HL-60/S4 treated with phorbol 12-myristate 13-acetate at 8.2 ng/mL for 4 days and 3 days (cell line): Measurements from ENCODE around the gene OSTM1.
"Not testable (repeated sequence)": the region's sequence is repeated elsewhere in the genome, so short reads cannot be mapped to it uniquely, and the experiment has no call there.

ENCODE experiments used
- in situ Hi-C: fragments of 300-500 bp; cut with MboI; formaldehyde crosslinking; loops from 2 replicates; pipeline ENCODE4 v1.15.0; 2022; ENCODE audit warnings: low sequenced_read_pairs

The OSTM1 gene

DNA sequence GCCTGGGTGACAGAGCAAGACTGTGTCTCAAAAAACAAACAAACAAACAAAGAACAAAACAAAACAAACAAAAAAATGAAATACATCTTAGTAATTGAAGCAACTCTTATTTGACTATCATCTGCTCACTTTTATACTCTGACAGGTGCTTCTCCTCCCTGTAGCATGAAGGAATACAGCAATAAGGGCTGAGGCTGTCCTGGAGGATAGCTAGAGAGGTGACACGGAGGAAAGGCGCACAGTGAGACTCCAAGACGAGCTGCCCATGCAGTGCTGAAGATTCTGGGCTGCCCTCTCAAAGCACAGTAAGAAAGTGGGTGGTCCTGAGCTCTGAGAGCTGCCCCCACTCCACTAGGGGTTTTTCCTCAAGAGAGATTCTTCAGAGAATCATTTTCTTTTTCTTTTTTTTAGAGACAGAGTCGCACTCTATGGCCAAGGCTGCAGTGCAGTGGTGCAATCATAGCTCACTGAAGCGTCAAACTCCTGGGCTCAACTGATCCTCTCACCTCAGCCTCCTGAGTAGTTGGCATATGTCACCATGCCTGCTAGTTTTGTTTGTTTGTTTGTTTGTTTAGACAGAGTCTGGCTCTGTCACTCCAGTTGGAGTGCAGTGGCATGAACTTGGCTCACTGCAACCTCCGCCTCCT, 50.0 kb downstream of the OSTM1 start:
- in situ Hi-C loops, result no loop called here

DNA sequence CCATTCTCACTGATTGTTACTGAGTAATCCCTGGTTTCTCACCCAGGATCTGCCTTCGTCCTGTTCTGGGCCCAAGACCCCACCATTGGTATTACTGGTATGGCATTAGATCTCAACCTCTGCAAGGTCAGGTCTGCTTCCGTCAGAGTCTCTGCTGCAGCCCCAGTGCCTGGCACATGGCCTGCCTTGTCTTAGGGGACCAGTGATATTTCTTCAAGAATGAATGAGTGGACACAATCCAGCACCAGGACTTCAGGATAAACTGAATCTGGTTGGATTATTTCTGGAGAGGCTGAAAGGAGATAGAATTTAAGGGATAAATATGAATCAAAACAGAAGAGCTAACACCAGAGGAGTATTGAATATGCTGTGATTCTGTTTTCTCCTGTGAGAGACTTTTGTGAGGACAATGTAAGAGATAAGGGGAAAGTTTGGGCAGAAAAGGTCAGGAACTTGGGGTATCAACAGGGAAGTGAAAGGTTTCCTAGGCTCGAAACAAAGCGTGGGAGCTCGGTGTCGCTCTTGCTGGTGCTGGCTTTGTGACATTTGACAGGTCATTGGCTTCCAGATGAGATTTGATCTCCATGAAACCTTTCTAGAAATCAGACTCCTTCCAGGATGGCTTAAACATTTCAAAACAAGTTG, 53.9 kb downstream of the OSTM1 start:
- in situ Hi-C loops, result no loop called here

DNA sequence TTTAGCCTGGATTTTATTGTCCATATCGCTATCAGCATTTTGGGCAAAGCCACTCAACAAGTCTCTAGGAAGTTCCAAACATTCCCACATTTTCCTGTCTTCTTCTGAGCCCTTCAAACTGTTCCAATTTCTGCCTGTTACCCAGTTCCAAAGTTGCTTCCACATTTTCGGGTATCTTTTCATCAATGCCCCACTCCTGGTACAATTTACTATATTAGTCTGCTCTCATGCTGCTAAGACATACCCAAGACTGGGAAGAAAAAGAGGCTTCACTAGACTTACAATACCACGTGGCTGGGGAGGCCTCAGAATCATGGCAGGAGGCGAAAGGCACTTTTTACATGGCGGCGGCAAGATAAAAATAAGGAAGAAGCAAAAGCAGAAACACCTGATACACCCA, 58.3 kb downstream of the OSTM1 start:
- in situ Hi-C loops, result not testable (repeated sequence)

DNA sequence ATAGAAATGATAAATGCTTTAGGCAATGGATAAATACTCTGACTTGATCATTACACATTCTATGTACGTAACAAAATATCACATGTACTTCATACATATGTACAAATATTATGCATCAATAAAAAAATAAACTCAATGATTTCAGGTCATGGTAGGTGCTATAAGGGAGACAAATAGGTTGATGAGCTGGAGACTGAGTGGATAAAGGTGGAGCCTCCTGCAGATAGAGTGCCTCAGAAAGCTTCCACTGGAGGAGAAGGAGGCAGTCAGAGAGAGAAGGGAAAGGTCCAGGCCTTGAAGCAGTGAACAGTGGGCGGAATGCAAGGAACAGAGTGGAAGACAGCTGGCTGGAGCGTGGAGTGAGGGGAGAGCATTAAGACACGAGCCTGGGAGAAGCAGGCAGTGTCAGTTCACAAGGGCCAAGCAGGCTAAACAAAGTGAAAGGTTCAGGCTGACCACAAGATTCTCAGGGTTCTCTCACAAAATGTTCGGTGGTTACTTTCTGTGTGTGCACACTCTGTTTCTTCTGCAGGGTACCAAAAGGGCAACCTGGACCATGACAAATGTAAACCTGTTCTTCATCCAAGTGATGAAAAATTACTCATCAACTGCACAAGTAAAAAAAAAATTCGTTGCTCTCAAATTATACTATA, 60.6 kb downstream of the OSTM1 start:
- in situ Hi-C loops, result no loop called here

DNA sequence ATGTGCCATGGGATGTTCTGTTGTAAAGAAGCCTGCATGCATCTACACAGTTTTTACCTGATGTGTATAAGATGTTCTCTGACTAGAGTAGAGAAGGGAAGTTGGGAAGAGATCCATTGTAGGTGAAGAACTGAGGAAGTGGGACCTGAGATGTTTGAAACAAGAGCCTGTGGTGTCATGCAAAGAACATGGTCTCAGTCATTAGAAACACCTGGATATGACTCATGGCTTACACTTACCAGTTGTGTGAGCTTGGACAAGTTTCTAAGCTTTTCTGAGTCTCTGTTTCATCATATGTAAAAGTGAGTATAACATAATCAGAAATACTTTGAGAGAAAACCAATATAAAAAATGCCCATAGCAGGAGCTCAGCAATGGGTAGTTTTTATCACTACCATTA, 64.6 kb downstream of the OSTM1 start:
- in situ Hi-C loops, result no loop called here

DNA sequence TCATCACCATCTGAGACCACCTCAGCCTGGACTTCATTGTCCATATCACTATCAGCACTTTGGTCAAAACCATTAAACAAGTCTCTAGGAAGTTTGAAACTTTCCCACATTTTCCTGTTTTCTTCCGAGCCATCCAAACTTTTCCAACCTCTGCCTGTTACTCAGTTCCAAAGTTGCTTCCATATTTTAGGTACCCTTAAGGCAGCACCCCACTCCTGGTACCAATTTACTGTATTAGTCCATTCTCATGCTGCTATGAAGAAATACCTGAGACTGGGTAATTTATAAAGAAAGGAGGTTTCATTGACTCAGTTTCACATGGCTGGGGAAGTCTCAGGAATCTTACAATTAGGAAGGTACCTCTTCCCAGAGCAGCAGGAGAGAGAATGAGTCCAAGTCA, 65.3 kb downstream of the OSTM1 start:
- in situ Hi-C loops, result not testable (repeated sequence)

DNA sequence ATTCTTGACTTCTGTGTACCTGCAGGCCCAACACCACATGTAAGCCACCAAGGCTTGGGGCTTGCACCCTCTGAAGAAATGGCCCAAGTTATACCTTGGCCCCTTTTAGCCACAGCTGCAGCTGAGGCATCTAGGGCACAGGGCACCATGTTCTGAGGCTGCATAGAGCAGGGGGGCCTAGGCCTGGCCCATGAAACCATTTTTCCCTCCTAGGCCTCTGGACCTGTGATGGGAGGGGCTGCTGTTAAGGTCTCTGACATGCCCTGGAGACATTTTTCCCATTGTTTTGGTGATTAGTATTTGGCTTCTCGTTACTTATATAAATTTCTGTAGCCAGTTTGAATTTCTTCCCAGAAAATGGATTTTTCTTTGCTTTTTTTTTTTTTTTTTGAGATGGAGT, 66.2 kb downstream of the OSTM1 start:
- in situ Hi-C loops, result no loop called here

DNA sequence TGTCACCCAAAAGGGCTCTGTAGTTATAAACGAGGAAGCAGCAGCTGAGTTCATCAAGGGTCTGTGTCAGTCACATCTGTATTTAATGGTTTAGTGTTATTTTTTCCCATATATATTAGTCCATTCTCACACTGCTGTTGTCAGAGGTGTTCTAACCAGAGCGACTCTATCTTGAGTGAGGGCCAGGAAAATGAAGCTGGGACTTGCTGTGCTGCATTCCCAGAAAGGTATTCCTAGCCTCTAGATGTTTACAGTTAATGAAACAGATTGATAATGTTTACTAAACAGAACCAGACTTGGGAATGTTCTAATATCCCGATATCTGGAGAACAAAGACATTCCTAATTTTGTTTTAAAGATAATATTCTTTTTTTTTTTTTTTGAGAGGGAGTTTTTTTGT, 68.6 kb downstream of the OSTM1 start:
- in situ Hi-C loops, result no loop called here

DNA sequence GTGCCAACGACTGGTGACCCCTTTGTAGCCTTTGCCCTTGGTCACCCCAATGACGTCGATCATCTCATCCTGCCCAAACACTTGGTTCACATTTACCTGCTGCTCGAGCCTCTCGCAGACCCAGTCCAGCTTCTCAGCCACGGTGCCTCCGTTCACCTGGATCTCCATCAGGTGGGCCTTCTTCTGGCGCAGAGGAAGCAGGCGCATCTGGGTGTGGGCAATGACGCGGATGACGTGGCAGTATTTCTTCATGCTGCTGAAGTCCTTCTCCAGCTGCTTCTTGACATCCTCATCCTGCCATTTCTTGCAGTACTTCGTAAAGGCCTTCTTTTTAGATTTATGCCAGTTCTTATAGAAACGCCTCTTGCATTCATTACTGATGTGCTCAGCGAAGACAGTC, 69.7 kb downstream of the OSTM1 start:
- in situ Hi-C loops, result no loop called here

DNA sequence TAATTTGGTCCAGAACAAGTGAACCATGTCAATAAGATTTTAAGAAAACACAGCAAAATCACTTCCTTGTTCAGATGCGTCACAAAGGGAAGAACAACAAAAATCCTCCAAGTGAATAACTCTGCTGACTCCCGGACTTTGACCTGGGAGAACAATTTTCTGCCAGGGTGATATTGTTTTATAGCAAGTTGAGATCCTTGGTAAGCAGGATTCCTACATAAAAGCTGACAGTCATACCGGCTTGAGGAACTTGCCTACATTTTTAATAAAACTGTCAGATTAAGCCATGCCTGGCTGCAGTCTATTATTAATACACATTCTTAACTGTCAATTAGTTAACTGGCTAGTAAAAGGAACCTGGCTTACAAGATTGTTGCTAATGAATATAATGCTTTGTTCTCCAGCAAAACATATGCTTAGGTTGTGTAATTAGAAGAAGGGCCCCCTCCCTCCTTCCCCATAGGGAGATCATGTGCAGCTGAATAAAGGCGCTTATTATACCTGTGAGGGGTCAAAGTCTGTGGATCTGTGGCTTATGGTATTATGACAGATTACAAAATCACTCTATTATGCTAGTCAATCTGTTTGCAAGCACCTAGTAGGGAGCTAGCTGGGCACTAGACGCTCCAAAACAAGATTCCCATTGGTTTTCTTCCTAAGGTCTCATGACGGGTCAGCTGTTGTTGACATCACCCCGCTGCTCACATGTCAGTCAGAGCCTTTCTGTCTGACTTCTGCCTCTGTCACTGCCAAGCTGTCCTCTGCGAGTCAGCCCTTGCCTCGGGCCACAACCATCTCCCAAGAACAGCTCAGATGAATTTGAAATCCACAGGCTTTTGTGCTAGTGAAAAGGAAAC, 71.9 kb downstream of the OSTM1 start:
- in situ Hi-C loops, result no loop called here

DNA sequence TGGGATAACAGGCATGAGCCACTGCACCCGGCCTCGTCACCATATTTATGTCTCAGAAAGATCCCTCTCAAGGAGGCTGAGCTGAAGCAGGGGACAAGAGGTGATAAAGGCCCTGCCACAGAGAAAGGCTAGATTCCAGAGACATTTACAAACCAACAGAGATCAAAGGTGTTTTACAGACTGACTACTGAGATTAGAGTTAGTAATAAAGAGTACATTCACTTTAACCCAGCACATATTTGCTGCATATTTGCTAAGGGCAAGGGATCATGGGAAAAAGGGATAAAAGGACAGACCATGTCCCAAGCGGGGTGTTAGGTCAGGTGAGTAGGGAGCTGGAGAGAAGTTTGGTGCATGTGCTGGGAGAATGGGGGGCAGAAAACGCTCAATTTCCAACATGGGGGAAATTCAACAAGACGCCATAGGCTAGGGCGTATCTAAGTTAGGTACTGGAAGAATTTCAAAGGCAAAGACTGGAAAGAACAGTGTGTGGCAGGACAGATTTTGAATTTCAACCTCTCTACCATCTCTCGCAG, 72.8 kb downstream of the OSTM1 start:
- in situ Hi-C loops, result no loop called here

DNA sequence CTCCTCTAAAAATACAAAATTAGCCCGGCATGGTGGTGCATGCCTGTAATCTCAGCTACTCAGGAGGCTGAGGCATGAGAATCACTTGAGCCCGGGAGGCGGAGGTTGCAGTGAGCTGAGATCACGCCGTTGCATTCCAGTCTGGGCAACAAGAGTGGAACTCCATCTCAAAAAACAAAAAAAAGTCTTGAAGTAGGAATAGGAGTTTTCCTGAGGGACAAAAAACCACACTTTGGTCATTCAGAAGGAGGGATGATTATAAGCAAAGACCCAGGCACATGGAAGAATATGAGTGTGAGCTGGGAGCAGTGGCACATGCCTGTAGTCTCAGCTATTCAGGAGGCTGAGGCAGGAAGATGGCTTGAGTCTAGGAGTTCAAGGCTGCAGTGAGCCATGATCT, 74.3 kb downstream of the OSTM1 start:
- in situ Hi-C loops, result not testable (repeated sequence)

DNA sequence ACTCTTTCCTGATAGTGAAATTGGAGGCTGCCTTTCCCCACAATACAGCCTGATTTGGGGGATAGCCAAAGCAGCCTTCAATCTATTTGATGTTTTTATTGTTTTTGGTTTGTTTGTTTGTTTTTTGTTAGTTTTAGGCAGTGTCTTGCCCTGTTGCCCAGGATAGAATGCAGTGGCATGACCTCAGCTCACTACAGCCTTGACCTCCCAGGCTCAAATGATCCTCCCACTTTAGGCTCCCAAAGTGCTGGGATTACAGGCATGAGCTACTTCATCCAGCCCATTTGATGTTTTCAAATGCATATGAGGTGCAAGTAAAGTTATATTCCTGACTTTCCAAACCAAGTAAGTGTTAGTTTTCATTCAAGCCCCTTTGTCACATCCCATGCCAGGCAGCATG, 75.2 kb downstream of the OSTM1 start:
- in situ Hi-C loops, result no loop called here

DNA sequence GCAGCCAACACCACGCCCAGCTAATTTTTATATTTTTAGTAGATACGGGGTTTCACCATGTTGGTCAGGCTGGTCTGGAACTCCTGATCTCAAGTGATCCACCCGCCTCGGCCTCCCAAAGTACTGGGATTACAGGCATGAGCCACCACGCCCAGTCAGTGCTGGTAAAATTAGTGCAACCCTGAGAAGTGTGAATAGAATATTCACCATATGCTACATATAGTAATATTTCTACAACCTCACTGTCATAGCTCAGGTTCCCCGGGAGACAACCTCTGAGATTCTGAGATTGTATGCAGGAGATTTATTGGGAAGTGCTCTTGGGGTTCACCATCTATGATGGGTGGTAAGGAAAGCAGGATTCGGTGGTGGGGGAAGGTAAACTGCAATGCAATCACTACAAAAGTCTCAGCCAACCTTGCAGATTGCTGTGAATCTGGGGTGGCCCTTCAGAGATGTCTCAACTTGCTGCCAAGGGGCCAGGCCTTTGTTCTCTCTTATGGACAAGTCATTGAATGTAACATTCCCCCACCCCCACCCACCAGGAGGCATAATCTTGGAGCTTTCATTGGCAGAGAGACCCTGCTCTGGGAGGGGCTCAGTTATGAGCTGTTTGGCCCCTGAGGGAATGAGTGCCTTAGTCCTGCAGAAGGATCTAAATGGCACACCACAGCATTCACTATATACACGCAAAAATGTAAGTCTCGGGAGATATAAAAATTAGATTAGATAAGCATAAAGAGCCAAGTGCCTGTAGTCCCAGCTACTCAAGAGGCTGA, 82.6 kb downstream of the OSTM1 start:
- in situ Hi-C loops, result no loop called here
